ENCODE data around the gene EYA4. TPM values are rescaled to one million over a fixed set of nuclear protein-coding genes. Genes with fewer than 3 reads are reported as not detected.

EYA4 gene
- total RNA-seq, 2 experiments from 2014 or later = not detected

- Histone ChIP-seq H3K9me3 (ENCODE audit: control insufficient read depth in 1 of 2, insufficient read depth in 1 of 2, low read length in 2 of 2) (no peaks in the 10 kb centered on the region), H3K27ac (ENCODE audit: low read depth in 1 of 2, low read length in 2 of 2) (no peak overlapping the region), H3K36me3 (ENCODE audit: insufficient read depth, low read length) (no peaks in the 10 kb centered on the region), H3K4me3 (ENCODE audit: low read length) (no peak overlapping the region), H3K4me1 (ENCODE audit: insufficient read depth, low read length) (no peaks in the 10 kb centered on the region), H3K27me3 (ENCODE audit: control insufficient read depth in 1 of 2, insufficient read depth in 2 of 2, low read length in 2 of 2) (no peaks in the 10 kb centered on the region)
- H3K36me3 Mint-ChIP-seq (ENCODE audit: low read depth) = no peaks in the 10 kb centered on the region
- ATAC-seq (ENCODE audit: poor library complexity) (no peak), DNase-seq (no peak)
- intact Hi-C loops (cut with DNase I, micrococcal nuclease) = no loop called here
- H3K9me3 Mint-ChIP-seq = no peaks in the 10 kb centered on the region
- no peak overlapping the region for H3K27ac Mint-ChIP-seq
- CTCF ChIA-PET = no interaction called here
- TF ChIP-seq, protein P1, sequence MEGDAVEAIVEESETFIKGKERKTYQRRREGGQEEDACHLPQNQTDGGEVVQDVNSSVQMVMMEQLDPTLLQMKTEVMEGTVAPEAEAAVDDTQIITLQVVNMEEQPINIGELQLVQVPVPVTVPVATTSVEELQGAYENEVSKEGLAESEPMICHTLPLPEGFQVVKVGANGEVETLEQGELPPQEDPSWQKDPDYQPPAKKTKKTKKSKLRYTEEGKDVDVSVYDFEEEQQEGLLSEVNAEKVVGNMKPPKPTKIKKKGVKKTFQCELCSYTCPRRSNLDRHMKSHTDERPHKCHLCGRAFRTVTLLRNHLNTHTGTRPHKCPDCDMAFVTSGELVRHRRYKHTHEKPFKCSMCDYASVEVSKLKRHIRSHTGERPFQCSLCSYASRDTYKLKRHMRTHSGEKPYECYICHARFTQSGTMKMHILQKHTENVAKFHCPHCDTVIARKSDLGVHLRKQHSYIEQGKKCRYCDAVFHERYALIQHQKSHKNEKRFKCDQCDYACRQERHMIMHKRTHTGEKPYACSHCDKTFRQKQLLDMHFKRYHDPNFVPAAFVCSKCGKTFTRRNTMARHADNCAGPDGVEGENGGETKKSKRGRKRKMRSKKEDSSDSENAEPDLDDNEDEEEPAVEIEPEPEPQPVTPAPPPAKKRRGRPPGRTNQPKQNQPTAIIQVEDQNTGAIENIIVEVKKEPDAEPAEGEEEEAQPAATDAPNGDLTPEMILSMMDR (IDR thresholded peaks at IDR 0.05) = no peak
- no peak overlapping the region for H3K4me3 Mint-ChIP-seq
- H3K27me3 Mint-ChIP-seq = no peaks in the 10 kb centered on the region
- POLR2A ChIA-PET = no interaction called here
- no peaks in the 10 kb centered on the region for H3K4me1 Mint-ChIP-seq (ENCODE audit: low read depth)
Observed at GRCh38 chr6:133502441-133503335, 261.5 kb downstream of the EYA4 start.

- ATAC-seq (ENCODE audit: poor library complexity) (no peak), DNase-seq (no peak)
- no peaks in the 10 kb centered on the region for H3K9me3 ChIP-seq (ENCODE audit: control insufficient read depth in 1 of 2, insufficient read depth in 1 of 2, low read length in 2 of 2)
- H3K4me1 ChIP-seq (ENCODE audit: insufficient read depth, low read length) = no peaks in the 10 kb centered on the region
- Mint-ChIP-seq H3K4me3 (no peak overlapping the region), H3K9me3 (no peaks in the 10 kb centered on the region), H3K4me1 (ENCODE audit: low read depth) (no peaks in the 10 kb centered on the region), H3K27me3 (no peaks in the 10 kb centered on the region), H3K36me3 (ENCODE audit: low read depth) (no peaks in the 10 kb centered on the region), H3K27ac (no peak overlapping the region)
- no peak overlapping the region for H3K27ac ChIP-seq (ENCODE audit: low read depth in 1 of 2, low read length in 2 of 2)
- ChIA-PET CTCF (no interaction called here), POLR2A (no interaction called here)
- no peaks in the 10 kb centered on the region for H3K27me3 ChIP-seq (ENCODE audit: control insufficient read depth in 1 of 2, insufficient read depth in 2 of 2, low read length in 2 of 2)
- H3K36me3 ChIP-seq (ENCODE audit: insufficient read depth, low read length) = no peaks in the 10 kb centered on the region
- intact Hi-C loops (cut with DNase I, micrococcal nuclease) = no loop called here
- TF ChIP-seq, protein P1 (IDR thresholded peaks at IDR 0.05) = no peak
- H3K4me3 ChIP-seq (ENCODE audit: low read length) = no peak overlapping the region
Observed at GRCh38 chr6:133503336-133503729, 262.2 kb downstream of the EYA4 start.

DNA sequence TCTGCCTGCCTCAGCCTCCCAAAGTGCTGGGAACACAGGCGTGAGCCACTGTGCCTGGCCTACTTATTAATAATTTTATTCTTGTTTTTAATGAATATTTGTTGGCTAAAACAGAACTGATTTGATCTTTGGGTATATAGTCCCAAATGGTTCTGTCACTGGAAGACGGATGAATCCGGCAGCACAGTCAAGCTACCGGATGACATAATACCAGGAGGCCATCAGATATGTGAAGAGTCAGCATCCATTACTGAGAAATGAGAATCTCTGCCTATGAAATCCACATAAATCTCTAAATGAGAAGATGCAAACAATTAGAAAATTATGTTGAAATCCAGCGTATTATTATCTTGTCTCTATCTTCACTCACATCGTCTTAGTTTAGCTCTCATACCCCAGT lies 263.0 kb downstream of the EYA4 start:
- Mint-ChIP-seq H3K4me1 (ENCODE audit: low read depth) (no peaks in the 10 kb centered on the region), H3K27ac (no peak overlapping the region), H3K27me3 (no peaks in the 10 kb centered on the region), H3K9me3 (no peaks in the 10 kb centered on the region), H3K36me3 (ENCODE audit: low read depth) (no peaks in the 10 kb centered on the region), H3K4me3 (no peak overlapping the region)
- no peaks in the 10 kb centered on the region for H3K27me3 ChIP-seq (ENCODE audit: control insufficient read depth in 1 of 2, insufficient read depth in 2 of 2, low read length in 2 of 2)
- ChIA-PET CTCF (no interaction called here), POLR2A (no interaction called here)
- DNase-seq = no peak
- H3K9me3 ChIP-seq (ENCODE audit: control insufficient read depth in 1 of 2, insufficient read depth in 1 of 2, low read length in 2 of 2) = no peaks in the 10 kb centered on the region
- no peak for ATAC-seq (ENCODE audit: poor library complexity)
- H3K36me3 ChIP-seq (ENCODE audit: insufficient read depth, low read length) = no peaks in the 10 kb centered on the region
- H3K4me1 ChIP-seq (ENCODE audit: insufficient read depth, low read length) = no peaks in the 10 kb centered on the region
- H3K4me3 ChIP-seq (ENCODE audit: low read length) = no peak overlapping the region
- H3K27ac ChIP-seq (ENCODE audit: low read depth in 1 of 2, low read length in 2 of 2) = no peak overlapping the region
- intact Hi-C loops (cut with DNase I, micrococcal nuclease) = no loop called here
- TF ChIP-seq, protein P1 (IDR thresholded peaks at IDR 0.05) = no peak
